Esophagus muscularis mucosa (tissue), 4 donors: ENCODE data around the gene C17orf78.
"Not testable (repeated sequence)": the region's sequence is repeated elsewhere in the genome, so short reads cannot be mapped to it uniquely, and the experiment has no call there.

Source experiments
- EP300 ChIP-seq: sonication (generic); formaldehyde crosslinking; IDR thresholded peaks from one replicate; pipeline ENCODE4 v1.6.1; 2017; ENCODE audit warnings: antibody characterized with exemption
- POLR2A ChIP-seq: fragments of 450-650 bp; IDR thresholded peaks from one replicate; pipeline ENCODE4 v1.6.1; 2017; ENCODE audit warnings: antibody characterized with exemption, moderate library complexity, mild to moderate bottlenecking, low read depth
- POLR2AphosphoS5 ChIP-seq, 2 donors: sonication (generic); formaldehyde crosslinking; IDR thresholded peaks; one replicate each; pipeline ENCODE4 v1.6.1; 2017; ENCODE audit warnings: antibody characterized with exemption in 2 of 2
- TF ChIP-seq, protein P1 (sequence below), 3 experiments: fragments of 200-600 bp in 2 of 3; fragments of 450-650 bp in 1 of 3; sonication (generic) in 2 of 3; IDR thresholded peaks; one replicate each; pipeline ENCODE4 v1.5.1; 2017 to 2019; ENCODE audit warnings: antibody characterized with exemption in 3 of 3, mild to moderate bottlenecking in 2 of 3, moderate library complexity in 1 of 3

DNA sequence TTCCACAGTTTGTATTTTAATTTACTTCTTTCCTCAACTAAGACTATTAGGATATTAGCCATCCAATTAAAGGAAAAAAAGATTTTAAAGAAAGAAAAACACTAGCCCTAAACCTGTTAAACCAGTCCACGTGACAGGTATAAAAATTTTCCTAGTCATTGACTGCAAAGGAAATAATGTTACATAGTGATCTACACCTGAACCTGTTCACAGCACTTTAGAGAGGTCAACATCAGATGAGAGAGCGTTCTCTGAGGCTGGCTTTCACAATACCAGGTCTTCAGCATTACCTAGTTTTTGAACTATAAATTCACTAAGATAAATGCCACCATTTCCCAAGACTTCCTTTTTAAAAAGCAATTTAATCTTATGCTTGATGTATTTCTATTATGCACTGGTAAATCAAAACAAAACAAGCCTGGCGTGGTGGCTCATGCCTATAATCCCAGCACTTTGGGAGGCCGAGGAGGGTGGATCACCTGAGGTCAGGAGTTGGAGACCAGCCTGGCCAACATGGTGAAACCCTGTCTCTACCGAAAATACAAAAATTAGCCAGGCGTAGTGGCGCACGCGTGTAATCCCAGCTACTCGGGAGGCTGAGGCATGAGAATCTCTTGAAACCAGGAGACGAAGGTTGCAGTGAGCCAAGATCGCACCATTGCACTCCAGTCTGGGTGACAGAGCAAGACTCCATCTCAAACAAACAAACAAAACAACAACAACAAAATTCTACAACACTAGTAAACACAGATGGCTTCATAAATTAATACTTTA is 18.8 kb upstream of the C17orf78 start:
- TF ChIP-seq, protein P1, sequence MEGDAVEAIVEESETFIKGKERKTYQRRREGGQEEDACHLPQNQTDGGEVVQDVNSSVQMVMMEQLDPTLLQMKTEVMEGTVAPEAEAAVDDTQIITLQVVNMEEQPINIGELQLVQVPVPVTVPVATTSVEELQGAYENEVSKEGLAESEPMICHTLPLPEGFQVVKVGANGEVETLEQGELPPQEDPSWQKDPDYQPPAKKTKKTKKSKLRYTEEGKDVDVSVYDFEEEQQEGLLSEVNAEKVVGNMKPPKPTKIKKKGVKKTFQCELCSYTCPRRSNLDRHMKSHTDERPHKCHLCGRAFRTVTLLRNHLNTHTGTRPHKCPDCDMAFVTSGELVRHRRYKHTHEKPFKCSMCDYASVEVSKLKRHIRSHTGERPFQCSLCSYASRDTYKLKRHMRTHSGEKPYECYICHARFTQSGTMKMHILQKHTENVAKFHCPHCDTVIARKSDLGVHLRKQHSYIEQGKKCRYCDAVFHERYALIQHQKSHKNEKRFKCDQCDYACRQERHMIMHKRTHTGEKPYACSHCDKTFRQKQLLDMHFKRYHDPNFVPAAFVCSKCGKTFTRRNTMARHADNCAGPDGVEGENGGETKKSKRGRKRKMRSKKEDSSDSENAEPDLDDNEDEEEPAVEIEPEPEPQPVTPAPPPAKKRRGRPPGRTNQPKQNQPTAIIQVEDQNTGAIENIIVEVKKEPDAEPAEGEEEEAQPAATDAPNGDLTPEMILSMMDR (IDR thresholded peaks at IDR 0.05): not testable (repeated sequence)
- TF ChIP-seq POLR2AphosphoS5 (IDR thresholded peaks at IDR 0.05); POLR2A; EP300: not testable (repeated sequence)
